ENCODE data around the gene KRTDAP.

- TF ChIP-seq CTCF (optimal IDR thresholded peaks at IDR 0.05 in 1 of 3, IDR thresholded peaks at IDR 0.05 in 1 of 3, conservative IDR thresholded peaks at IDR 0.05 in 1 of 3; ENCODE audit: extremely low read depth in 1 of 3, insufficient read depth in 2 of 3, low read length in 3 of 3) (peak; percentile 22 to 36 (median 27)), EZH2 (IDR thresholded peaks at IDR 0.05; ENCODE audit: low read length) (no peak)
These were observed 23.5 kb upstream of the KRTDAP start, which contains the start of gene DMKN for GRCh38 chr19:35513628-35514281.

Data from keratinocyte (primary cell).